ENCODE data around the gene CLASP2. TPM values are rescaled to one million over a fixed set of nuclear protein-coding genes. Genes with fewer than 3 reads are reported as not detected.
"Not testable (repeated sequence)": the region's sequence is repeated elsewhere in the genome, so short reads cannot be mapped to it uniquely, and the experiment has no call there.

Gene CLASP2
- 10 to 100 TPM; 65.0 to 74.8 TPM for total RNA-seq
- polyA plus RNA-seq (2013, experiment 1 of 2) = 58.2 TPM
- 57.2 TPM for polyA plus RNA-seq (2013, experiment 2 of 2)
- long read RNA-seq, experiment 1, partial matches to known transcripts = 10 of 21 reads
- long read RNA-seq, experiment 1, other reads (novel, unspliced or antisense) = 11 of 21 reads
- long read RNA-seq, experiment 2, partial matches to known transcripts = 26 of 97 reads
- long read RNA-seq, experiment 2, other reads (novel, unspliced or antisense) = 71 of 97 reads
- long read RNA-seq, experiment 3, partial matches to known transcripts = 33 of 110 reads
- long read RNA-seq, experiment 3, other reads (novel, unspliced or antisense) = 77 of 110 reads
- long read RNA-seq, experiment 4, partial matches to known transcripts = 2 of 2 reads
- long read RNA-seq, experiment 4, other reads (novel, unspliced or antisense) = 0 of 2 reads

- H3K4me1 ChIP-seq (ENCODE audit: control insufficient read depth, insufficient read depth, low read length) = no peaks in the 10 kb centered on the region
- H3K36me3 ChIP-seq (ENCODE audit: control insufficient read depth, insufficient read depth, low read length) = no peaks in the 10 kb centered on the region
- no peaks in the 10 kb centered on the region for H3K9me3 Mint-ChIP-seq
- 0 to 1% methylated on average over 6 to 68 of the region's 68 CpGs for WGBS, 2 experiments (ENCODE audit: insufficient coverage in 1 of 2, insufficient read length in 1 of 2)
- H3K4me3 ChIP-seq (ENCODE audit: low read length) = peak within 1 kb of the TSS; percentile 99
- peak within 1 kb of the TSS; percentile 78 for H3K27ac ChIP-seq (ENCODE audit: low read depth, low read length)
- H3K4me1 Mint-ChIP-seq = peaks cover 9% of the 10 kb centered on the region
- peak; percentile 29 for TF ChIP-seq CTCF (conservative IDR thresholded peaks at IDR 0.05)
- H3K27me3 Mint-ChIP-seq (ENCODE audit: insufficient read depth) = no peaks in the 10 kb centered on the region
- peak within 1 kb of the TSS; percentile 96 for H3K27ac Mint-ChIP-seq
- peaks cover 3% of the 10 kb centered on the region for H3K36me3 Mint-ChIP-seq (ENCODE audit: low read depth)
- peak; percentile 94 for DNase-seq
- H3K4me3 Mint-ChIP-seq = no peak within 1 kb of the TSS
- no peaks in the 10 kb centered on the region for H3K9me3 ChIP-seq (ENCODE audit: control insufficient read depth, low read length)
- peak within 1 kb of the TSS; percentile 84 for H3K9ac ChIP-seq (ENCODE audit: extremely low read depth, low read length, poor library complexity, severe bottlenecking)
- H3K27me3 ChIP-seq (ENCODE audit: control insufficient read depth, insufficient read depth, low read length, poor library complexity, severe bottlenecking) = no peaks in the 10 kb centered on the region
These were observed at the start of gene CLASP2 for GRCh38 chr3:33717866-33718594. Gene CLASP2 (minus strand): TSS chr3:33718254. CDS start chr3:33718002, 252 bp downstream.

- H3K4me1 ChIP-seq (ENCODE audit: control insufficient read depth, insufficient read depth, low read length) = no peaks in the 10 kb centered on the region
- H3K27me3 ChIP-seq (ENCODE audit: control insufficient read depth, insufficient read depth, low read length, poor library complexity, severe bottlenecking) = no peaks in the 10 kb centered on the region
- no peak overlapping the region for H3K27ac ChIP-seq (ENCODE audit: low read depth, low read length)
- no peak overlapping the region for H3K9ac ChIP-seq (ENCODE audit: extremely low read depth, low read length, poor library complexity, severe bottlenecking)
- Mint-ChIP-seq H3K4me1 (no peaks in the 10 kb centered on the region), H3K4me3 (no peak overlapping the region), H3K27ac (no peak overlapping the region), H3K9me3 (peaks cover 23% of the 10 kb centered on the region), H3K27me3 (ENCODE audit: insufficient read depth) (no peaks in the 10 kb centered on the region), H3K36me3 (ENCODE audit: low read depth) (peaks cover 5% of the 10 kb centered on the region)
- no peaks in the 10 kb centered on the region for H3K36me3 ChIP-seq (ENCODE audit: control insufficient read depth, insufficient read depth, low read length)
- no peak overlapping the region for H3K4me3 ChIP-seq (ENCODE audit: low read length)
- H3K9me3 ChIP-seq (ENCODE audit: control insufficient read depth, low read length) = peaks cover 14% of the 10 kb centered on the region
- no peak for DNase-seq
- no peak for TF ChIP-seq CTCF (conservative IDR thresholded peaks at IDR 0.05)
- WGBS, 2 experiments (ENCODE audit: insufficient coverage in 1 of 2, insufficient read length in 1 of 2) = 88 to 94% methylated on average over 2 of the region's 2 CpGs
These were observed 40.8 kb upstream of the CLASP2 start for GRCh38 chr3:33758864-33759263.

GRCh38 chr3:33758281-33758680 lies 40.2 kb upstream of the CLASP2 start:
- Mint-ChIP-seq H3K27ac (no peak overlapping the region), H3K36me3 (ENCODE audit: low read depth) (peaks cover 5% of the 10 kb centered on the region), H3K9me3 (peaks cover 29% of the 10 kb centered on the region), H3K4me1 (no peaks in the 10 kb centered on the region), H3K4me3 (no peak overlapping the region), H3K27me3 (ENCODE audit: insufficient read depth) (no peaks in the 10 kb centered on the region)
- Histone ChIP-seq H3K27ac (ENCODE audit: low read depth, low read length) (no peak overlapping the region), H3K9ac (ENCODE audit: extremely low read depth, low read length, poor library complexity, severe bottlenecking) (no peak overlapping the region), H3K36me3 (ENCODE audit: control insufficient read depth, insufficient read depth, low read length) (no peaks in the 10 kb centered on the region), H3K4me3 (ENCODE audit: low read length) (no peak overlapping the region), H3K9me3 (ENCODE audit: control insufficient read depth, low read length) (peaks cover 14% of the 10 kb centered on the region), H3K4me1 (ENCODE audit: control insufficient read depth, insufficient read depth, low read length) (no peaks in the 10 kb centered on the region), H3K27me3 (ENCODE audit: control insufficient read depth, insufficient read depth, low read length, poor library complexity, severe bottlenecking) (no peaks in the 10 kb centered on the region)
- no peak for DNase-seq
- no peak for TF ChIP-seq CTCF (conservative IDR thresholded peaks at IDR 0.05)

GRCh38 chr3:33754391-33754790 lies 36.3 kb upstream of the CLASP2 start:
- H3K9me3 Mint-ChIP-seq = peaks cover 35% of the 10 kb centered on the region
- not testable (repeated sequence) for H3K4me1 Mint-ChIP-seq; H3K9ac ChIP-seq (ENCODE audit: extremely low read depth, low read length, poor library complexity, severe bottlenecking); H3K4me3 ChIP-seq (ENCODE audit: low read length); H3K27ac ChIP-seq (ENCODE audit: low read depth, low read length); DNase-seq; H3K27me3 Mint-ChIP-seq (ENCODE audit: insufficient read depth); H3K27me3 ChIP-seq (ENCODE audit: control insufficient read depth, insufficient read depth, low read length, poor library complexity, severe bottlenecking); H3K4me1 ChIP-seq (ENCODE audit: control insufficient read depth, insufficient read depth, low read length); H3K4me3 Mint-ChIP-seq; H3K36me3 Mint-ChIP-seq (ENCODE audit: low read depth); H3K36me3 ChIP-seq (ENCODE audit: control insufficient read depth, insufficient read depth, low read length); H3K27ac Mint-ChIP-seq
- peaks cover 14% of the 10 kb centered on the region for H3K9me3 ChIP-seq (ENCODE audit: control insufficient read depth, low read length)
- 67 to 96% methylated on average over 1 of the region's 1 CpG for WGBS, 2 experiments (ENCODE audit: insufficient coverage in 1 of 2, insufficient read length in 1 of 2)

Measured in endodermal cell (in vitro differentiated cells).